A549 (cell line): ENCODE measurements around the gene TBL1Y.

ENCODE experiments used
- CHD2 ChIP-seq: fragments of 150-350 bp; IDR thresholded peaks from 2 replicates; pipeline ENCODE4 v1.6.1; 2014; ENCODE audit warnings: low read length; ENCODE audit not compliant: partially characterized antibody
- JUNB ChIP-seq: fragments of >200 bp; sonication (Bioruptor Twin); formaldehyde crosslinking; IDR thresholded peaks from 2 replicates; pipeline ENCODE4 v1.6.1; 2016
- TF ChIP-seq, protein P1 (sequence below): fragments of >200 bp; sonication (Bioruptor Twin); formaldehyde crosslinking; IDR thresholded peaks from 3 replicates; pipeline ENCODE4 v1.5.1; 2016

DNA sequence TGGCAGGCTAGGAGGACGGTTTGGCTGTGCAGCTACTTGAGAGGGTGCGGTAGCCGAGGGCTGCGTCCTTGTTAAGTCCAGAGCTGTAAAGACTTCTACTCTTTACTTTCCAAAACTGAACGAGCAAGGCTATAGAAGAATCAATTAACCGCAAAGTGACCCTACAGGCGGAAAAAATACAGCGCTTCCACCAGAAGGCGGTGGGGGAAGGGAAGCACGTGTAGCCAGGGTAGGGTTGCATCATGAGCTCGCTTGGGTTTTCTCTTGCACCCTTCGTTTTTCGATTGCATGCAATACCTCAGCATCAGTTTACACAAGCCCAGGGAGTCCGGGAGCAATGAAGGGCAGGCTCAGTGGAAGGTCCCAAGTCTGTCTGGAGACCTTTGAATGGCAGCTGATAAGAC lies 1.4 kb upstream of the TBL1Y start:
- no peak for TF ChIP-seq JUNB
- TF ChIP-seq, protein P1, sequence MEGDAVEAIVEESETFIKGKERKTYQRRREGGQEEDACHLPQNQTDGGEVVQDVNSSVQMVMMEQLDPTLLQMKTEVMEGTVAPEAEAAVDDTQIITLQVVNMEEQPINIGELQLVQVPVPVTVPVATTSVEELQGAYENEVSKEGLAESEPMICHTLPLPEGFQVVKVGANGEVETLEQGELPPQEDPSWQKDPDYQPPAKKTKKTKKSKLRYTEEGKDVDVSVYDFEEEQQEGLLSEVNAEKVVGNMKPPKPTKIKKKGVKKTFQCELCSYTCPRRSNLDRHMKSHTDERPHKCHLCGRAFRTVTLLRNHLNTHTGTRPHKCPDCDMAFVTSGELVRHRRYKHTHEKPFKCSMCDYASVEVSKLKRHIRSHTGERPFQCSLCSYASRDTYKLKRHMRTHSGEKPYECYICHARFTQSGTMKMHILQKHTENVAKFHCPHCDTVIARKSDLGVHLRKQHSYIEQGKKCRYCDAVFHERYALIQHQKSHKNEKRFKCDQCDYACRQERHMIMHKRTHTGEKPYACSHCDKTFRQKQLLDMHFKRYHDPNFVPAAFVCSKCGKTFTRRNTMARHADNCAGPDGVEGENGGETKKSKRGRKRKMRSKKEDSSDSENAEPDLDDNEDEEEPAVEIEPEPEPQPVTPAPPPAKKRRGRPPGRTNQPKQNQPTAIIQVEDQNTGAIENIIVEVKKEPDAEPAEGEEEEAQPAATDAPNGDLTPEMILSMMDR: no peak
- TF ChIP-seq CHD2: no peak
